Hepatocyte (in vitro differentiated cells): ENCODE results near the gene ABCB11. TPM values are rescaled to one million over a fixed set of nuclear protein-coding genes. Genes with fewer than 3 reads are reported as not detected.

ENCODE experiments used
- DNase-seq: peaks from one replicate; pipeline ENCODE4 v3.0.0-alpha.2; 2016; ENCODE audit warnings: low spot score
- H2AFZ ChIP-seq: fragments of 200-600 bp; sonication (generic); 2 replicates; pipeline ENCODE4 v1.6.0; 2016; ENCODE audit warnings: antibody characterized with exemption, mild to moderate bottlenecking
- H3K27ac ChIP-seq: fragments of 200-600 bp; sonication (generic); 2 replicates; pipeline ENCODE4 v1.5.1; 2016; ENCODE audit warnings: mild to moderate bottlenecking
- H3K27me3 ChIP-seq: fragments of 200-600 bp; sonication (generic); 2 replicates; pipeline ENCODE4 v1.6.1; 2016
- H3K36me3 ChIP-seq: fragments of 200-600 bp; sonication (generic); replicated peaks from 2 replicates; pipeline ENCODE4 v1.5.1; 2016; ENCODE audit warnings: low read depth; ENCODE audit not compliant: insufficient read depth
- H3K4me1 ChIP-seq: fragments of 200-600 bp; sonication (generic); 2 replicates; pipeline ENCODE4 v1.5.1; 2016; ENCODE audit warnings: mild to moderate bottlenecking, moderate library complexity; ENCODE audit not compliant: insufficient read depth
- H3K4me2 ChIP-seq: fragments of 200-600 bp; sonication (generic); 2 replicates; pipeline ENCODE4 v1.6.0; 2016
- H3K4me3 ChIP-seq: fragments of 200-600 bp; sonication (generic); 2 replicates; pipeline ENCODE4 v1.5.1; 2016; ENCODE audit warnings: mild to moderate bottlenecking
- H3K79me2 ChIP-seq: fragments of 200-600 bp; sonication (generic); 2 replicates; pipeline ENCODE4 v1.6.0; 2017; ENCODE audit warnings: mild to moderate bottlenecking
- H3K9me2 ChIP-seq: fragments of 200-600 bp; sonication (generic); replicated peaks from 2 replicates; pipeline ENCODE4 v1.6.0; 2017; ENCODE audit warnings: mild to moderate bottlenecking; ENCODE audit not compliant: insufficient read depth
- H3K9me3 ChIP-seq: fragments of 200-600 bp; sonication (generic); 2 replicates; pipeline ENCODE4 v1.5.1; 2016; ENCODE audit warnings: low read depth, mild to moderate bottlenecking
- H4K20me1 ChIP-seq: fragments of 200-600 bp; sonication (generic); 2 replicates; pipeline ENCODE4 v1.6.0; 2016; ENCODE audit warnings: mild to moderate bottlenecking; ENCODE audit not compliant: insufficient read depth, poor library complexity, severe bottlenecking
- CTCF ChIP-seq: fragments of 200-600 bp; sonication (generic); IDR thresholded peaks from 2 replicates; pipeline ENCODE4 v1.5.1; 2016; ENCODE audit warnings: antibody characterized with exemption, mild to moderate bottlenecking; ENCODE audit not compliant: poor library complexity
- EZH2 ChIP-seq: fragments of 200-600 bp; sonication (generic); IDR thresholded peaks from 2 replicates; pipeline ENCODE4 v1.6.1; 2016; ENCODE audit warnings: antibody characterized with exemption, mild to moderate bottlenecking, borderline replicate concordance
- EZH2phosphoT487 ChIP-seq: fragments of 200-600 bp; sonication (generic); IDR thresholded peaks from one replicate; pipeline ENCODE4 v1.6.1; 2018; ENCODE audit warnings: antibody characterized with exemption, mild to moderate bottlenecking, low read depth, moderate library complexity; ENCODE audit not compliant: unreplicated experiment, severe bottlenecking
- WGBS: methylation state at CpG from one replicate; pipeline ENCODE4 v1.1.6; 2016; ENCODE audit warnings: low lambda C conversion rate; ENCODE audit errors: missing lambda C conversion rate; 5-methylcytosine and 5-hydroxymethylcytosine counted together
- polyA plus RNA-seq: library from polyadenylated mRNA; unstranded; fragments of >200 nt; fragmentation: Nextera tagmentation; extraction: Ambion mirVana; gene quantifications from 2 replicates; pipeline ENCODE4 v1.2.1, GENCODE V29; 2016
- total RNA-seq: library from RNA; depleted of rRNA; stranded (reverse); fragments of >200 nt; gene quantifications from 2 replicates; pipeline ENCODE4 v1.2.3, GENCODE V29; 2014

The ABCB11 gene
- total and polyA plus RNA-seq, 2 experiments from 2014 or later, result 2.0 to 9.2 TPM

DNA sequence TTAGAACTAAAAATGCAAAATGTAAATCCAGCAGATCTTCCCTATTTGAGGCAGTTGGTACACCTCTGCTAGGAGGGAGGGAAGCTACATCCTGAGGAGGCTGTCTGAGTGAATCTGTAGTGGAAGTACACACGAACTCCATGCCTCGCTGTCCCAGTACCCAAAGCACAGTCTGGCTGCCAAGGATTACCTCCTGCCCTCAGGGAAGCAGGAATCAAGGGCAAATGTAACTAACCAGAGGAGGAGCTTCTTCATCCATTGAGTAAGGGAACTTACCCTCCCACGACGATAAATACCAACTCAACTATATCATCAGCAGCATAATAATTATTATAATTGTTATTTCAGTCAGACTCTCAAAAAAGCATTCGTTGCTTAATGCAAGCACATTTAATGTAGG, 40.3 kb upstream of the ABCB11 start:
- Histone ChIP-seq H3K4me1 (no peaks in the 10 kb centered on the region), H3K36me3 (no peaks in the 10 kb centered on the region), H4K20me1 (no peaks in the 10 kb centered on the region), H3K9me3 (no peaks in the 10 kb centered on the region), H3K79me2 (no peaks in the 10 kb centered on the region), H3K4me3 (no peak overlapping the region), H3K9me2 (no peaks in the 10 kb centered on the region), H2AFZ (no peak overlapping the region), H3K4me2 (no peak overlapping the region), H3K27me3 (no peaks in the 10 kb centered on the region), H3K27ac (no peak overlapping the region)
- no peak for DNase-seq
- 75% methylated on average over 5 of the region's 5 CpGs for WGBS
- TF ChIP-seq EZH2phosphoT487, result no peak
- no peak for TF ChIP-seq CTCF
- TF ChIP-seq EZH2, result no peak

- H3K4me3 ChIP-seq, result no peak overlapping the region
Measured at GRCh38 chr2:169069833-169070232, 38.7 kb upstream of the ABCB11 start.

DNA sequence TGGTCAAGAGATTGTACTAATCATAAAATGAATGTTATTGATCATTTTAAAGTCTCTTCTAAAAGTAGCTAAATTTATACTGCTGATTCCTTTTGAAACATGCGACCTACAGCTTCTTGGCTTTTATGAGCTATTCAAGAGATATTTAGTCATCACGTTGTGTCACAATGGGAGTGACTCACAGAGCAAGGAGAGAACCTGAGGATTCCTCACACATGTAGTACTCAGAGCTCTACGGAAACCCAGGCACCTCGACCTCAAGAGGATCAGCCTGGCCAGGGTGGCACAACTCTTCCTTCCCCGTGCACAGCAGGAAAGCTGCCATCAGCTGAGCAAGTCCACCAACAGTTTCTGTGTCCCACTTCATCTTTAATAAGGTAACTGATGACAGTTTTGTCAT, 38.2 kb upstream of the ABCB11 start, which contains the start of gene DHRS9:
Gene DHRS9, plus strand, starts transcription at position 223 of the 400 bp plus-strand sequence. CDS start 12,019 bp downstream, outside the sequence.
- no peaks in the 10 kb centered on the region for H3K36me3 ChIP-seq
- TF ChIP-seq CTCF (no peak), EZH2phosphoT487 (no peak), EZH2 (no peak)
- peak within 1 kb of the TSS; percentile 38 for H3K27ac ChIP-seq
- H3K4me1 ChIP-seq, result no peaks in the 10 kb centered on the region
- no peaks in the 10 kb centered on the region for H3K9me3 ChIP-seq
- no peak within 1 kb of the TSS for H3K4me3 ChIP-seq
- no peak within 1 kb of the TSS for H2AFZ ChIP-seq
- H4K20me1 ChIP-seq, result no peaks in the 10 kb centered on the region
- no peaks in the 10 kb centered on the region for H3K9me2 ChIP-seq
- 64% methylated on average over 5 of the region's 5 CpGs for WGBS
- no peaks in the 10 kb centered on the region for H3K27me3 ChIP-seq
- no peaks in the 10 kb centered on the region for H3K79me2 ChIP-seq
- DNase-seq, result peak; percentile 50
- H3K4me2 ChIP-seq, result no peak within 1 kb of the TSS

More at GRCh38 chr2:169069833-169070232, 38.7 kb upstream of the ABCB11 start:
- TF ChIP-seq EZH2 (no peak), CTCF (no peak), EZH2phosphoT487 (no peak)
- no peaks in the 10 kb centered on the region for H3K9me3 ChIP-seq
- H2AFZ ChIP-seq, result no peak overlapping the region
- H3K4me2 ChIP-seq, result no peak overlapping the region
- WGBS, result 98% methylated on average over 2 of the region's 2 CpGs
- H3K9me2 ChIP-seq, result no peaks in the 10 kb centered on the region
- no peaks in the 10 kb centered on the region for H3K79me2 ChIP-seq
- H3K27ac ChIP-seq, result peak overlapping the region; percentile 23
- H3K36me3 ChIP-seq, result no peaks in the 10 kb centered on the region
- no peaks in the 10 kb centered on the region for H3K4me1 ChIP-seq
- no peak for DNase-seq
- no peaks in the 10 kb centered on the region for H4K20me1 ChIP-seq
- no peaks in the 10 kb centered on the region for H3K27me3 ChIP-seq
